A673 (cell line): ENCODE measurements around the gene PAK3.

Experiments
- CTCF ChIP-seq: fragments of 300-800, 200-600 bp; sonication (generic); conservative IDR thresholded peaks from 2 replicates; pipeline ENCODE4 v1.5.1; 2017; ENCODE audit warnings: low read depth, mild to moderate bottlenecking, antibody characterized with exemption, low read length, moderate library complexity, mixed read lengths
- EZH2 ChIP-seq: fragments of 200-600 bp; sonication (generic); IDR thresholded peaks from 2 replicates; pipeline ENCODE4 v1.6.1; 2017; ENCODE audit warnings: borderline replicate concordance, low read depth, mild to moderate bottlenecking, mixed read lengths, antibody characterized with exemption, low read length; ENCODE audit not compliant: poor library complexity, severe bottlenecking

GRCh38 chrX:111169141-111169540, 73.2 kb downstream of the PAK3 start:
- TF ChIP-seq EZH2 (no peak), CTCF (no peak)
